ENCODE data around the gene TTLL4. TPM values are rescaled to one million over a fixed set of nuclear protein-coding genes. Genes with fewer than 3 reads are reported as not detected.

The TTLL4 gene
- total and polyA plus RNA-seq, 11 donors = 5.3 to 14.0 (median 6.0) TPM

GRCh38 chr2:218792433-218792832, 81.8 kb downstream of the TTLL4 start:
- TF ChIP-seq CTCF (IDR thresholded peaks at IDR 0.05) (no peak), POLR2A (IDR thresholded peaks at IDR 0.05) (no peak)
- Histone ChIP-seq H3K9me3 (peaks cover 0 to 7% (median 0%) of the 10 kb centered on the region in 12 donors), H3K4me1 (peaks cover 0 to 3% (median 0%) of the 10 kb centered on the region in 12 donors), H3K27me3 (no peaks in the 10 kb centered on the region), H3K4me3 (no peak overlapping the region), H3K36me3 (no peaks in the 10 kb centered on the region), H3K27ac (no peak overlapping the region)
- intact Hi-C loops (cut with DNase I) = no loop called here
- WGBS, 4 donors = 97 to 100% (median 99%) methylated on average over 1 of the region's 1 CpG
- DNase-seq (no peak), ATAC-seq (no peak)

GRCh38 chr2:218796691-218797090, 86.1 kb downstream of the TTLL4 start:
- no peak for DNase-seq
- 93 to 95% (median 94%) methylated on average over 4 of the region's 4 CpGs for WGBS, 4 donors
- ATAC-seq = no peak
- no peak overlapping the region for H3K27ac ChIP-seq
- no peaks in the 10 kb centered on the region for H3K27me3 ChIP-seq
- TF ChIP-seq CTCF (IDR thresholded peaks at IDR 0.05) (no peak), POLR2A (IDR thresholded peaks at IDR 0.05) (no peak)
- H3K4me1 ChIP-seq = peaks cover 0 to 4% (median 0%) of the 10 kb centered on the region in 12 donors
- H3K36me3 ChIP-seq = no peaks in the 10 kb centered on the region
- intact Hi-C loops (cut with DNase I) = no loop called here
- no peak overlapping the region for H3K4me3 ChIP-seq
- H3K9me3 ChIP-seq = no peaks in the 10 kb centered on the region

GRCh38 chr2:218798767-218799504, 88.3 kb downstream of the TTLL4 start:
- H3K27ac ChIP-seq = no peak overlapping the region
- H3K27me3 ChIP-seq = no peaks in the 10 kb centered on the region
- intact Hi-C loops (cut with DNase I) = no loop called here
- WGBS, 4 donors = 46 to 51% (median 49%) methylated on average over 12 of the region's 12 CpGs
- peaks cover 0 to 3% (median under 1%) of the 10 kb centered on the region in 12 donors for H3K9me3 ChIP-seq
- peaks cover 0 to 14% (median 0%) of the 10 kb centered on the region in 12 donors for H3K4me1 ChIP-seq
- H3K36me3 ChIP-seq = no peaks in the 10 kb centered on the region
- ATAC-seq = no peak
- no peak overlapping the region for H3K4me3 ChIP-seq
- no peak for TF ChIP-seq CTCF (IDR thresholded peaks at IDR 0.05)
- no peak for DNase-seq

- Histone ChIP-seq H3K4me1 (peaks cover 0 to 14% (median 0%) of the 10 kb centered on the region in 12 donors), H3K4me3 (no peak overlapping the region), H3K27me3 (no peaks in the 10 kb centered on the region), H3K9me3 (peaks cover 0 to 14% (median 9%) of the 10 kb centered on the region in 12 donors), H3K36me3 (no peaks in the 10 kb centered on the region), H3K27ac (no peak overlapping the region)
- 47 to 57% (median 53%) methylated on average over 6 of the region's 6 CpGs for WGBS, 4 donors
- TF ChIP-seq POLR2A (IDR thresholded peaks at IDR 0.05) (no peak), CTCF (IDR thresholded peaks at IDR 0.05) (no peak)
- no peak for DNase-seq
- intact Hi-C loops (cut with DNase I) = no loop called here
- ATAC-seq = no peak
These were observed 89.4 kb downstream of the TTLL4 start for GRCh38 chr2:218799990-218800389.
